Upper lobe of right lung (tissue), 1 donor: ENCODE data around the gene OGFOD2. TPM values are rescaled to one million over a fixed set of nuclear protein-coding genes. Genes with fewer than 3 reads are reported as not detected.
A peak's percentile ranks its signal among the peaks of the same experiment; 100 is the strongest.
"Not testable (repeated sequence)": the region's sequence is repeated elsewhere in the genome, so short reads cannot be mapped to it uniquely, and the experiment has no call there.

ENCODE experiments used
- ATAC-seq: fragments of 200-7000 bp; cut with Tn5 transposase; one replicate; pipeline ENCODE4 v1.9.1; 2020; ENCODE audit warnings: mild to moderate bottlenecking, moderate library complexity
- DNase-seq: peaks from one replicate; pipeline ENCODE4 v3.0.0-alpha.2; 2020
- H3K27ac ChIP-seq: fragments of 200-600 bp; one replicate; pipeline ENCODE4 v1.8.0; 2022
- H3K27me3 ChIP-seq: fragments of 200-600 bp; one replicate; pipeline ENCODE4 v1.8.0; 2022; ENCODE audit warnings: mild to moderate bottlenecking
- H3K36me3 ChIP-seq: fragments of 200-600 bp; one replicate; pipeline ENCODE4 v1.8.0; 2022
- H3K4me1 ChIP-seq: fragments of 200-600 bp; one replicate; pipeline ENCODE4 v1.8.0; 2022
- H3K4me3 ChIP-seq: fragments of 200-600 bp; one replicate; pipeline ENCODE4 v1.8.0; 2022; ENCODE audit warnings: mild to moderate bottlenecking
- H3K9me3 ChIP-seq: fragments of 200-600 bp; one replicate; pipeline ENCODE4 v1.8.0; 2022
- intact Hi-C: fragments of 100-400 bp; cut with DNase I; formaldehyde crosslinking; loops from one replicate; pipeline ENCODE4 v1.11.0; 2022
- total RNA-seq: library from RNA; stranded (reverse); fragmentation: NEBNext Ultra II Directional; extraction: Animal tissue kit (Norgen Biotek cat#: 25700); gene quantifications from one replicate; pipeline ENCODE4 v1.2.1, GENCODE V29; 2021
- TF ChIP-seq, protein P1 (sequence below): fragments of 200-600 bp; IDR thresholded peaks from one replicate; pipeline ENCODE4 v1.8.0; 2022; ENCODE audit warnings: antibody characterized with exemption
- donor health status: DM: no; HTN: yes; CAD: no; lungs with severe emphysema.

The OGFOD2 gene
- total RNA-seq, 1 donor from 2014 or later, result 13.7 TPM

DNA sequence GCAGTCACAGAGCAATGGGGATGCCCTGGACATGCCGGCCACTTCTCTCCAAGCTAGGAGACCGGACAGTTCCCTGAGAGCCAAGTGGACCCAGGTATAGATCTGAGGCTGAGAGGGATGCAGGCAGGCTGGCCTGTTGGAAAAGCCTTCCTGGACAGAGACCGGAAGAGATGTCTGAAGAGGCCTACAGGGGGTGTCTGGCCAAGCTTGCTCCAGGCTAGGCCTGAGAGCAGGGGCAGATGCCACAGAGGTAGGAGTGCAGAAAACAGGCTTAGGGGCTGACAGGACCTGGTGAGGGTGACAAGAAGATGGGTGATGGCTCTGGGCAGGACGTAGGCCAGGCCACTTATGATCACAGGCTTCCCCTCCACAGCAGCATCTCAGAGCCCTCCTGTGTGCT, 35.6 kb downstream of the OGFOD2 start:
- Histone ChIP-seq H3K27me3 (no peaks in the 10 kb centered on the region), H3K36me3 (peaks cover 4% of the 10 kb centered on the region), H3K4me3 (no peak overlapping the region), H3K4me1 (no peaks in the 10 kb centered on the region), H3K27ac (no peak overlapping the region), H3K9me3 (no peaks in the 10 kb centered on the region)
- ATAC-seq (no peak), DNase-seq (no peak)
- intact Hi-C loops, result no loop called here
- TF ChIP-seq, protein P1, sequence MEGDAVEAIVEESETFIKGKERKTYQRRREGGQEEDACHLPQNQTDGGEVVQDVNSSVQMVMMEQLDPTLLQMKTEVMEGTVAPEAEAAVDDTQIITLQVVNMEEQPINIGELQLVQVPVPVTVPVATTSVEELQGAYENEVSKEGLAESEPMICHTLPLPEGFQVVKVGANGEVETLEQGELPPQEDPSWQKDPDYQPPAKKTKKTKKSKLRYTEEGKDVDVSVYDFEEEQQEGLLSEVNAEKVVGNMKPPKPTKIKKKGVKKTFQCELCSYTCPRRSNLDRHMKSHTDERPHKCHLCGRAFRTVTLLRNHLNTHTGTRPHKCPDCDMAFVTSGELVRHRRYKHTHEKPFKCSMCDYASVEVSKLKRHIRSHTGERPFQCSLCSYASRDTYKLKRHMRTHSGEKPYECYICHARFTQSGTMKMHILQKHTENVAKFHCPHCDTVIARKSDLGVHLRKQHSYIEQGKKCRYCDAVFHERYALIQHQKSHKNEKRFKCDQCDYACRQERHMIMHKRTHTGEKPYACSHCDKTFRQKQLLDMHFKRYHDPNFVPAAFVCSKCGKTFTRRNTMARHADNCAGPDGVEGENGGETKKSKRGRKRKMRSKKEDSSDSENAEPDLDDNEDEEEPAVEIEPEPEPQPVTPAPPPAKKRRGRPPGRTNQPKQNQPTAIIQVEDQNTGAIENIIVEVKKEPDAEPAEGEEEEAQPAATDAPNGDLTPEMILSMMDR, result no peak

DNA sequence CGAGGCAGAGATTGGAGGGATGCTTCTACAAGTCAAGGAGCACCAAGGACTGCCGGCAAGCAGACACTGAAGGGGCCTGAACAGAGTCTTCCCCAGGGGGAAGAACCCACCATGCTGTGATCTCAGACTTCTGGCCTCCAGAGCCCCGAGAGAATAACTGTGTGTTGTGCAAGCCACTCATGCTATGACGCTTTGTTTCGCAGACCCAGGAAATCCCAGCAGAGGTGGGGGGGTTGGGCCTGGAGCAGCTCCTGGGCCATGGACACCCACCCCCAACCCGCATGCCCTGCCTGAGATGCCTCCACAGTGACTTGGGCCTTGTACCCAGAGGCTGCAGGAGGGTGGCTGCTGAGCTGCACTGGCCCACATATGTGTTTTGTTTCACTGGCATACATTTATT, 36.7 kb downstream of the OGFOD2 start:
- TF ChIP-seq, protein P1, result no peak
- no peak overlapping the region for H3K4me3 ChIP-seq
- no peaks in the 10 kb centered on the region for H3K4me1 ChIP-seq
- H3K27me3 ChIP-seq, result no peaks in the 10 kb centered on the region
- H3K9me3 ChIP-seq, result no peaks in the 10 kb centered on the region
- no peak for DNase-seq
- ATAC-seq, result no peak
- no peak overlapping the region for H3K27ac ChIP-seq
- intact Hi-C loops, result no loop called here
- H3K36me3 ChIP-seq, result peaks cover 4% of the 10 kb centered on the region

DNA sequence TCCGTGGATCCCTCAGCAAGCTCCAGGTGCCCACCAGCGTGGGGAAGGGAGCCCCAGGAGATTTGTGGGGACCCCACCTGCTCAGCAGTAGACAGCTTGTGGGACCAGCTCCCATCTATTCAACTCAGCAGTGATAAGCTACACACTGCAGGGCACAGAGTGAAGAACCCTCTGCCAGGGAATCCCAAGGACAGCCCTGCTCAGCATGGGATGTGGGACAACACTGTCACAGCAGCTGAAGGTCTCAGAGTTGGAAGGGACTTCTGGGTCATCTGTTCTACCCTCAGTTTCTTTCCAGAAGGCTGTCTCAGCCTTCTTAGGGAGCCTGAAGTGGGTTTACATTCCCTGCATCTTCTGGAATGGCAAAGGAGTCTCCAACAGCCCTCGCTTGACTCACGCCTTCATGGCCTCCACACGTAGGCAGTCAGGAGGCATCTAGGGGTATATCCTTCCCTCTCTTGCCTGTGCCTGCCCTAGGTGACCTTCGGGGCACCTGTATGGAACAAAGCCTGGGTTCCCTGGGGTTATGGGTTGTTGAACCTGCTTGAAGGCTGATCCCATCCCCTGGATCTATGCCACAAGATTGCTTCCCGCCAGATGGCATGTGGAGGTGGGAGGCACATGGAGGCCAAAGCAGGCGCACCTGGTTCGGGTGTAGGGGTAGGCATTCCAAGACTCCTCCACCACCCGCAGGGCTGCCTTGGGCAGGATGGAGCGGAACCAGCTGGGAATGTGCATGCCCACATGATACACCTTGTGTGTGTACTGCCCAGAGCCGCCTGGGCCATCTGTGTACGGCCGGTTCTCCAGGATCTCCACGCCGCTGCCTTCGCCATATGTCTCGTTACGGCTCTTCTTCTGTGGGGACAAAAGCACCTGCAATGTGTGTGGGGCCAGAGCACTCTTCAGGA, 38.4 kb downstream of the OGFOD2 start:
- Histone ChIP-seq H3K4me3 (no peak overlapping the region), H3K27ac (no peak overlapping the region), H3K9me3 (no peaks in the 10 kb centered on the region), H3K36me3 (peaks cover 4% of the 10 kb centered on the region), H3K4me1 (no peaks in the 10 kb centered on the region), H3K27me3 (no peaks in the 10 kb centered on the region)
- TF ChIP-seq, protein P1, result no peak
- DNase-seq (no peak), ATAC-seq (peak; percentile 5)
- intact Hi-C loops, result no loop called here

DNA sequence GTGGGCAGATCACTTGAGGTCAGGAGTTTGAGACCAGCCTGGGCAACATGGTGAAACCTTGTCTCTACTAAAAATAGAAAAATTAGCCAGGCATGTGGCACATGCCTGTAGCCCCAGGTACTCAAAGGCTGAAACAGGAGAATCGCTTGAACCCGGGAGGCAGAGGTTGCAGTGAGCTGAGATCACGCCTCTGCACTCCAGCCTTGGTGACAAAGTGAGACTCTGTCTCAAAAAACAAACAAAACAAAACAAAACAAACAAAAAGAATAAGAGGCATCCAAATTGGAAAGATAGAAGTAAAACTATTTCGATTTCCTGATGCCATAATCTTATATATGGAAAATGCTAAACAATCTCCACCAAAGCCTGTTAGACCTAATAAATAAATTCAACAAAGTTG, 39.4 kb downstream of the OGFOD2 start:
- not testable (repeated sequence) for H3K27me3 ChIP-seq

DNA sequence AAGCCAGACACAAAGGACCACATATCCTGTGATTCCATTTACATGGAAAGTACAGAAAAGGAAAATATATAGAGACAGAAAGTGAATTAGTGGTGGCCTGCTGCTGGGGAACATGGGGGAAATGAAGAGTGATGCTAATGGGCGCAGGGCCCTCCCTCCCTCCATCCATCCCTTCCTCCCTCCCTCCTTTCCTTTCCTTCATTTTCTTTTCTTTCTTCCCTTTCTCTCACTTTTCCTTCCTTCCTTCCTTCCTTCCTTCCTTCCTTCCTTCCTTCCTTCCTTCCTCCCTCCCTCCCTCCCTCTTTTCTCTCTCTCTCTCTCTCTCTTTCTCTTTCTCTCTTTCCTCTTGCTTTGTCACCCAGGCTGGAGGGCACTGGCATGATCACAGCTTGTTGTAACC, 42.7 kb downstream of the OGFOD2 start:
- H3K36me3 ChIP-seq, result no peaks in the 10 kb centered on the region
- ATAC-seq (no peak), DNase-seq (no peak)
- TF ChIP-seq, protein P1, result no peak
- no peak overlapping the region for H3K4me3 ChIP-seq
- no peaks in the 10 kb centered on the region for H3K4me1 ChIP-seq
- intact Hi-C loops, result no loop called here
- H3K9me3 ChIP-seq, result no peaks in the 10 kb centered on the region
- H3K27me3 ChIP-seq, result no peaks in the 10 kb centered on the region
- H3K27ac ChIP-seq, result no peak overlapping the region

More for the DNA sequence above, 39.4 kb downstream of the OGFOD2 start:
- H3K4me3 ChIP-seq, intact Hi-C loops, H3K4me1 ChIP-seq, H3K36me3 ChIP-seq, H3K27ac ChIP-seq, DNase-seq, H3K9me3 ChIP-seq, ATAC-seq: not testable (repeated sequence)

DNA sequence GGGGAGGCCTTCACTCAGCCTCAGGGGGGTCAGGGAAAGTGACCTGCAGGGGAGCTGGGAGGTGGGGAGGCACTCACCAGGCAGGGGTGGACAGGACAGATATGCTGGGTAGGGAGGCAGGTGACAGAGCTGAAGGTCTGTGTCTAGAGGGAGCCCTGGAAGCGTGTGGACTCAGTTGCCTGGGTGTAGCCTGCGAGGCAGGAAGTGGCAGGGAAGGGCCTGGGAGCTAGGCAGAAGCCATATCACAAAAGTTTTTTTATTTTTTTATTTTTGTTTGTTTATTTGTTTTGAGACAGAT, 44.7 kb downstream of the OGFOD2 start:
- Histone ChIP-seq H3K27me3 (no peaks in the 10 kb centered on the region), H3K9me3 (no peaks in the 10 kb centered on the region), H3K4me1 (no peaks in the 10 kb centered on the region), H3K36me3 (no peaks in the 10 kb centered on the region), H3K27ac (peak overlapping the region; percentile 14), H3K4me3 (no peak overlapping the region)
- intact Hi-C loops, result no loop called here
- ATAC-seq, result peak; percentile 27
- no peak for DNase-seq
- TF ChIP-seq, protein P1, result no peak
